ENCODE measurements around the gene SDCBP2.

The SDCBP2 gene

DNA sequence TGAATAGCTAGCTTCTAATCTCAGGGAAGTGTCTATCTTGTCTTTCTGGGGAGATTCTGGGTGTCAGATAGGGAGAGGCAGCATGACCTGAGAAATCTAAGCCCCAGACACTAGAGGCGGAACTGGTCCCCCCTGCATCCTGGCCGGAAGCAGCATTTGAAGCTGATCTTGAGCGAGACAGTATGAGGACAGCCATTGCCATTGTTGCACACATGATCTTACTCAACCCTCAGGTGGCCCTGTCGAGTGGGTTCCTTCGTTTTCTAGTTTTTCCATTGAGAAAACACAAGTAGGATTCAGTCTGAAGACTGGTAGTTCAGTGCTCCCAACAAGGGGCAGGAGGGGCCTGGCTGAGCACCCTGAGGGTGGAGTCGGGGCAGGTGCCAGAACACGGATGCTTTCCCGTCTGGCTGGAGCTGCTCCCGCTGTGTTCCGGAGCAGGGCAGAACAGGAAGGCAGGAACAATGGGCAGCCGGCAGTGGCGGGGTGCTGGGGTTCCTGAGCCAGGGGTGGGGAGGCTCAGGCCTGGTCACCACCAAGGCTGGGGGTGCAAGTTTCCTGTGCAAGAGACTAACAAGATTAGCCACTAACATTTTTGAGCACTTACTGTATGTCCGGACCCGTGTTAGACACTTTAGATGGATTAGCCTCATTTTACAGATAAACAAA lies 7.9 kb upstream of the SDCBP2 start:
- no peaks in the 10 kb centered on the region for H3K9me3 ChIP-seq (ENCODE audit: control insufficient read depth, insufficient read depth, low read depth, low read length)
- peaks cover 17% of the 10 kb centered on the region for H3K36me3 ChIP-seq (ENCODE audit: control insufficient read depth, insufficient read depth, low read length)
- no peaks in the 10 kb centered on the region for H3K27me3 ChIP-seq (ENCODE audit: control insufficient read depth, insufficient read depth, low read length)
- H3K4me3 ChIP-seq (ENCODE audit: low read depth, low read length), result no peak overlapping the region
- no peak overlapping the region for H3K27ac ChIP-seq (ENCODE audit: low read depth, low read length)
- H3K9ac ChIP-seq (ENCODE audit: low read length), result no peak overlapping the region
- H3K4me1 ChIP-seq (ENCODE audit: control insufficient read depth, insufficient read depth, low read length), result no peaks in the 10 kb centered on the region

DNA sequence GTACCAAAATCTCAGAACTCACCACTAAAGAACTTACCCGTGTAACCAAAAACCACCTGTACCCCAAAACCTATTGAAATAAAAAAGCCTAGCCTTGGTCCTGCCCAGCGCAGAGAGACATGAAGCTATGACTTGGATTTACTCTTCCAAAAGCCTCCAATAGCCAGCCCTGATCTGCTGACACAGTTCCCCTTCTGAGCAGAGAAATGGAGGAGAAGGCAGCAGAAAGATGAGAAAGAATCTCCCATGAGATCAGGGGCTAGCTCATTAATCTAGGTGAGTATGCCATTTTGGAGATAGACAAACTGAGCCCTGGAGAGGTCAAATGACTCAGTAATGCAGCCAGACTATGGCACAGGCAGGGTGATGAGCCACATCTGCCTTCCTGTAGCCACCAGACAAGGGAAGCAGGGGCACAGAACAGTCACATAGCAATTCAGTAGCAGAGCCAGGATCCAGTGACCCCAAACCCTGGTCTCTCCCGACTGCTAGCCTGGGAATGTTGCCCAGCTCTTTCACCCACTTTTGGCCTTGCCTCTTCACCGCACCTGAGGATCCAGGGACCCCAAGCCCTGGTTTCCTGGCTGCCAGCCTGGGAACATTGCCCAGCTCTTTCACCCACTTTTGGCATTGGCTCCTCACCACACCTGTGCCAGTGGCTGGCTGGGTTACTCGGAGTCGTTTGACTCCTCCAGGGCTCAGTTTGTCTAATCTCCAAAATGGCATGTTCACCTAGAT lies 7.2 kb upstream of the SDCBP2 start:
- Histone ChIP-seq H3K4me1 (ENCODE audit: control insufficient read depth, insufficient read depth, low read length) (no peaks in the 10 kb centered on the region), H3K36me3 (ENCODE audit: control insufficient read depth, insufficient read depth, low read length) (peaks cover 19% of the 10 kb centered on the region), H3K27ac (ENCODE audit: low read depth, low read length) (no peak overlapping the region), H3K4me3 (ENCODE audit: low read depth, low read length) (no peak overlapping the region), H3K9me3 (ENCODE audit: control insufficient read depth, insufficient read depth, low read depth, low read length) (no peaks in the 10 kb centered on the region), H3K9ac (ENCODE audit: low read length) (no peak overlapping the region), H3K27me3 (ENCODE audit: control insufficient read depth, insufficient read depth, low read length) (no peaks in the 10 kb centered on the region)

DNA sequence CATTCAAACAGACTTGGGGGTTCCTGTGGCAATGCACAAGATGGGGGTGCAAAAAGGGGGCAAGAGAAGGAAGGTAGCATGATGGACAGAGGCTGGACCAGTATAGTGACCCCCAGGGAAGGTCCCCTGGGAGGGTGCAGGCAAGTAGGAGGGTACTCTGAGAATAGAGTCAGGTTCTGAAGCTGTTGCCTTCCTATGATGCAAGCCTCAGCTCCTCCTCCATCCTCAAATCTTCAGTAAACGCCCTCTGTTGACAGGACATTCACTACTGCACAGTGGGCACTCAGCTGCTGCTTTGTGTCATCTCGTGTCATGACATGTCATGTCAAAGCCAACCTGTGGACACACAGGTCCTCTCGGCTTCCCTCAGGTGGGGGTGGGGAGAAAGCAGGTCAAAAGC lies 5.8 kb upstream of the SDCBP2 start:
- Histone ChIP-seq H3K27me3 (ENCODE audit: control insufficient read depth, insufficient read depth, low read length) (no peaks in the 10 kb centered on the region), H3K4me3 (ENCODE audit: low read depth, low read length) (no peak overlapping the region), H3K4me1 (ENCODE audit: control insufficient read depth, insufficient read depth, low read length) (no peaks in the 10 kb centered on the region), H3K27ac (ENCODE audit: low read depth, low read length) (no peak overlapping the region), H3K9me3 (ENCODE audit: control insufficient read depth, insufficient read depth, low read depth, low read length) (no peaks in the 10 kb centered on the region), H3K9ac (ENCODE audit: low read length) (no peak overlapping the region), H3K36me3 (ENCODE audit: control insufficient read depth, insufficient read depth, low read length) (peaks cover 19% of the 10 kb centered on the region)

DNA sequence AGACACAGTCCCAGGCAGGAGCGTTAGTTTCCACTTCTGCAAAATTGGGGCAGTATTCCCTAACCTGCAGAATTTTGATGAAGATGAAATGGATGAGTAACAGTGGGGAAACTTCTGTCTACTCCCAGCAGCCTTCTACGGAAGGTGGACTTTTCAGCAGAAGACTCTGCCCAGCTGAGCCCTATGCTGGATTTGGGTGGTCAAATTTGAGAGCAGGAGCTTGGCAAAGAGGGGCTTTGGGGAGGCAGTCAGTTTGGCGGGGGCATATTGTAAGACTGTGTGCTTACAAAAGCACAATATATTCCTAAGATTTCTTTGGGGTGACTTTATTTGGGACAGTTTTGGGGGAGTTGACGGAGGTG lies 5.4 kb upstream of the SDCBP2 start:
- H3K9ac ChIP-seq (ENCODE audit: low read length), result no peak overlapping the region
- H3K4me1 ChIP-seq (ENCODE audit: control insufficient read depth, insufficient read depth, low read length), result no peaks in the 10 kb centered on the region
- H3K27me3 ChIP-seq (ENCODE audit: control insufficient read depth, insufficient read depth, low read length), result no peaks in the 10 kb centered on the region
- no peak overlapping the region for H3K4me3 ChIP-seq (ENCODE audit: low read depth, low read length)
- H3K9me3 ChIP-seq (ENCODE audit: control insufficient read depth, insufficient read depth, low read depth, low read length), result no peaks in the 10 kb centered on the region
- H3K27ac ChIP-seq (ENCODE audit: low read depth, low read length), result no peak overlapping the region
- peaks cover 19% of the 10 kb centered on the region for H3K36me3 ChIP-seq (ENCODE audit: control insufficient read depth, insufficient read depth, low read length)

DNA sequence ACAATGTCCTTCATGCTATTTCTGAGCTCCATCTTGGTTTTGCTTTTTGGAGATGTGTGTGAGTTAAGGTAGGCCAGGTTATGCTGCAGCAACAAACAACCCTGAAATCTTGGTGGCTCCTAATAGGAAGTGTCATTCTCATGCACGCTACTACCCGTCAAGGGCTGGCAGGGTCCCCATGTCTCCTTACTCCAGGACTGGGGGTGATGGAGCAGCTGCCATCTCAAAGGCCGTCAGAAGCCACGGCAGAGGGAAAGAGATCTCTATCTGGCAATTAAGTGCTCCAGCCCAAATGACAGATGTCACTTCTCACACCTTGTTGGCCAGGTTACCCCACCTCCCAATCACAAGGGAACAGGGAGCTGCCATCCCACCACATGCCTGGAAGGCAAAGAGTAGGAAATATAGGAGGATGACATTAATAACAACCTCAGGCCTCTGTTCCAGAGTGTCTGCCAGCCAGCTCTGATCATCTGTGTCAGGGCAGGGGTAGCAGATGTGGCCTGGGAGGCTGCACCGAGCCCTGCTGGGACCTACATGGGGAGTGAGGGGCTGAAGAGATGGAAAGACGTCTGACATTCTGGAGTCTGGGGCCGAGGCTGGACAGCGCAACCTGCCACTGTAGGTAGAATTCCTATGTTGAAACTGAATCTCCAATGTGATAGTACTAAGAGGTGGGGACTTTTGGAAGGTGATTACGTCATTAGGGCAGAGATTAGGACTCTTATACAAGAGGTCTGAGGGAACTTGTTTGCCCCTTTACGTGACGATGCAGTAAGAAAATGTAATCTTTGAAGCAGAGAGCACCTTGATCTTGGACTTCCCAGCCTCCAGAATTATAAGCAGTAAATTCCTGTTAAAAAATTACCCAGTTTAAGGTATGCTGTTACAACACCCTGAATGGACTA lies 4.8 kb upstream of the SDCBP2 start:
- H3K27ac ChIP-seq (ENCODE audit: low read depth, low read length), result no peak overlapping the region
- no peaks in the 10 kb centered on the region for H3K27me3 ChIP-seq (ENCODE audit: control insufficient read depth, insufficient read depth, low read length)
- 0 out of 2 replicates have a peak, but pooled peaks cover 2% of the 10 kb centered on the region for H3K4me1 ChIP-seq (ENCODE audit: control insufficient read depth, insufficient read depth, low read length)
- peaks cover 19% of the 10 kb centered on the region for H3K36me3 ChIP-seq (ENCODE audit: control insufficient read depth, insufficient read depth, low read length)
- H3K4me3 ChIP-seq (ENCODE audit: low read depth, low read length), result no peak overlapping the region
- H3K9me3 ChIP-seq (ENCODE audit: control insufficient read depth, insufficient read depth, low read depth, low read length), result no peaks in the 10 kb centered on the region
- H3K9ac ChIP-seq (ENCODE audit: low read length), result no peak overlapping the region

DNA sequence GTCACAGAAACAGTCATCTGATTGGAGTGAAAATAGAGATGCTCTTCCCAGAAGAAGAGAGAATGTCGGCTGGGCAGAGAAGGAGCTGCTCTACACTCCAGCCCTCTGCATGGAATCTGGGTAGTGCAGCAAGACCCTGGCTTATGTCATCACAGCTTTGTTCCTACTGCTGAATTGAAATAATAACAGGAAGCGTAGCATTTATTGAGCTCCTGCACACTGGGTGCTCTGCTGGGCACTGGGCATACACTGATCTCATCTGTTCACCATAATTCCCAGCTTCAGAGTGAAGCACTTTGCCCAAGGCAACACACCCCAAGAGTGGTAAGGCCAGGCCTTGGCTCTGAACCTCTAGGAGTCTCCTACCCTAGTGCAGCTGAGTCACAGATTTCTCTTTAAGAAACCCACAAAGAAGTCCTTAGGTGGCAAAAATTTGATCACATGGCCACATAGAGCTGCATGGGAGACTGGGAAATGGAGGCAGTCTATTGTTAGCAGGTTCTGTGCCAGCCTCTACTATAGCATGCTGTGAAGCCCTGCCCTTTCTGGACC lies 3.9 kb upstream of the SDCBP2 start:
- Histone ChIP-seq H3K36me3 (ENCODE audit: control insufficient read depth, insufficient read depth, low read length) (peaks cover 19% of the 10 kb centered on the region), H3K9me3 (ENCODE audit: control insufficient read depth, insufficient read depth, low read depth, low read length) (no peaks in the 10 kb centered on the region), H3K4me3 (ENCODE audit: low read depth, low read length) (no peak overlapping the region), H3K27me3 (ENCODE audit: control insufficient read depth, insufficient read depth, low read length) (no peaks in the 10 kb centered on the region), H3K27ac (ENCODE audit: low read depth, low read length) (no peak overlapping the region), H3K9ac (ENCODE audit: low read length) (no peak overlapping the region), H3K4me1 (ENCODE audit: control insufficient read depth, insufficient read depth, low read length) (0 out of 2 replicates have a peak, but pooled peaks cover 2% of the 10 kb centered on the region)

DNA sequence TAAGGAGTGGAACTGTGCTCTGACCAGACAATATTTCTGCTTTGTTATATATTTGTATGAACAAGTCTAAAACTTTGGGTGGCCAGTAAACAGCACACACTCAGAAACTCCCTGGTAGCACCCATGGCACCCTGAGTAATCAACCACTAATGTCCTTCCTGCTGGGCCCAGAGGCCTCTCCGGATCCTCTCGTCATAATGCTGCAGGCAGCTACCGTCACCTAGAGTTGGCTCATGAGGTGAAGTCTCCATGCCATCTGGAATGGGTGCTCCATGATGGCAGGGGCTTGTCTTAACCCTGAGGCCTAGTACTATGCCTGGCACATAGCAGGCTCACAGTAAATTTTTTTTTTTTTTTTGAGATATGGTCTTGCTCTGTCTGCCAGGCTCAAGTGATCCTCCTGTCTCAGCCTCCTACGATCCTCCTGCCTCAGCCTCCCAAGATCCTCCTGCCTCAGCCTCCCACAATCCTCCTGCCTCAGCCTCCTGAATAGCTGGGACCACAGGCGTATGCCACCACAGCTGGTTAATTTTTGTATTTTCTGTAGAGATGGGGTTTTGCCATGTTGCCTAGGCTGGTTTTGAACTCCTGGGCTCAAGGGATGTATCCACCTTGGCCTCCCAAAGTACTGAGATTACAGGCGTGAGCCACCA lies 3.0 kb upstream of the SDCBP2 start:
- no peak overlapping the region for H3K27ac ChIP-seq (ENCODE audit: low read depth, low read length)
- no peak overlapping the region for H3K4me3 ChIP-seq (ENCODE audit: low read depth, low read length)
- H3K4me1 ChIP-seq (ENCODE audit: control insufficient read depth, insufficient read depth, low read length), result peaks cover 6% of the 10 kb centered on the region; the same call in 1 of the 2 replicates
- H3K27me3 ChIP-seq (ENCODE audit: control insufficient read depth, insufficient read depth, low read length), result no peaks in the 10 kb centered on the region
- H3K9ac ChIP-seq (ENCODE audit: low read length), result no peak overlapping the region
- H3K36me3 ChIP-seq (ENCODE audit: control insufficient read depth, insufficient read depth, low read length), result peaks cover 19% of the 10 kb centered on the region
- H3K9me3 ChIP-seq (ENCODE audit: control insufficient read depth, insufficient read depth, low read depth, low read length), result no peaks in the 10 kb centered on the region

DNA sequence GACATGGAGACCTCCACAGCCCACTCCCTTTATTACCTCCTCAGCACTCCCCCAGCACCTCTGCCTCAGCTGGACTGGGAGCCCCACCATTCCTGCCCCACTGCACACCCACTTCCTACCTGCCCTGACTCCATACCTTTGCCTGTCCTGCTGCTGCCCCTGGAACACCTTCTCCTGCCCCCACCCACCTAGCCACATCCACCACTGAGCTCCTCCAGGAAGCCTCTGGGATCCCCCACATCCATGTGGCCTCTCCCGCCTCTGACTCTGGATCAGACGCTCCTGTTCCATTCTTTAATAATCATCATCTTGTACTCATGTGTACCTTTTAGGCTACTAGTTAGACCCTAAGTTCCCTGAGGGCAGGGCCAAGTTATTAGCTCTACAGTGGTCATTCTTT lies 2.2 kb upstream of the SDCBP2 start:
- Histone ChIP-seq H3K36me3 (ENCODE audit: control insufficient read depth, insufficient read depth, low read length) (peaks cover 19% of the 10 kb centered on the region), H3K9ac (ENCODE audit: low read length) (no peak overlapping the region), H3K4me1 (ENCODE audit: control insufficient read depth, insufficient read depth, low read length) (peaks cover 14% of the 10 kb centered on the region), H3K9me3 (ENCODE audit: control insufficient read depth, insufficient read depth, low read depth, low read length) (no peaks in the 10 kb centered on the region), H3K27me3 (ENCODE audit: control insufficient read depth, insufficient read depth, low read length) (no peaks in the 10 kb centered on the region), H3K4me3 (ENCODE audit: low read depth, low read length) (no peak overlapping the region), H3K27ac (ENCODE audit: low read depth, low read length) (no peak overlapping the region)

DNA sequence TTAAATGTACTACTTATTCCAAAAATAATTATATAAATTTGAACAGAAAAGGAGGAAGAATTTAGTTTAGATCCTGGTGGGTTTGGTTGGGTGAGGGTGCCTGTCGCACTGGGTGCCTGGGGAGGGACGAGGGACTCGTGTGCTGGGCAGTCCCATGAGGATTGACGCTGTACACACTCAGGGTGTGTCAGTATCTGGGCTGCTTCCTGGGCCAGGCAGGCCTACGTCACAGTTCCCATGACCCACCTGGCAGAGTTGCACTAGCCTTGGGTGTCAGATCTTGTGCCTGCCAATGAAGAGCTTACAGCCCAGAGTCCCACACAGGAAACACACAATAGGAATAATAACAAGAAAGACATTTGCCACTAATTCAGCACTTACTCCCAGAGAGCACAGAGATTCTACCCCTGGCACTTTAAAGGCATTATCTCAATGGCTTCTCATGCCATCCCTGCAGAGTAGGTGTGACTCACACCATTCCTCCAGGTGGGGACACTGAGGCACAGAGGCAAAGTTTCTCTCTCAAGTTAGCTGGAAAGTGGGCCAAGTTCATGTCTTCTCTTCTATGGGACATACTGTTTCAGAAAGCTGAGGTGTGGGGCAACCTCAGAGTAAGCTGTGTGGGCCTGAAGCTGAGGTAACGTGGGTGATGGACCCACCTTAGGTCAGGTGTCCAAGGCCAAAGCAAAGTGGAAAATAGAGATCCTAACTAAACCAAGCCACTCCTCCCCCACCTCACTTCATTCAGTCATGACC lies 1.3 kb upstream of the SDCBP2 start:
- H3K4me1 ChIP-seq (ENCODE audit: control insufficient read depth, insufficient read depth, low read length), result peaks cover 16% of the 10 kb centered on the region
- no peak overlapping the region for H3K27ac ChIP-seq (ENCODE audit: low read depth, low read length)

More for the DNA sequence above, 1.3 kb upstream of the SDCBP2 start:
- Histone ChIP-seq H3K36me3 (ENCODE audit: control insufficient read depth, insufficient read depth, low read length) (peaks cover 19% of the 10 kb centered on the region), H3K9me3 (ENCODE audit: control insufficient read depth, insufficient read depth, low read depth, low read length) (no peaks in the 10 kb centered on the region), H3K27me3 (ENCODE audit: control insufficient read depth, insufficient read depth, low read length) (no peaks in the 10 kb centered on the region), H3K4me3 (ENCODE audit: low read depth, low read length) (no peak overlapping the region), H3K9ac (ENCODE audit: low read length) (no peak overlapping the region)

Measured in HUES6 (cell line).